GM12872 (cell line): ENCODE results near the gene PSMD12.

Experiments
- TF ChIP-seq, protein P1 (sequence below): IDR thresholded peaks from 3 replicates; pipeline ENCODE4 v1.5.1; 2011; ENCODE audit warnings: low read depth, mild to moderate bottlenecking, low read length, moderate library complexity; ENCODE audit not compliant: insufficient read depth

Gene PSMD12

GRCh38 chr17:67376415-67376736, 10.0 kb upstream of the PSMD12 start:
- TF ChIP-seq, protein P1, sequence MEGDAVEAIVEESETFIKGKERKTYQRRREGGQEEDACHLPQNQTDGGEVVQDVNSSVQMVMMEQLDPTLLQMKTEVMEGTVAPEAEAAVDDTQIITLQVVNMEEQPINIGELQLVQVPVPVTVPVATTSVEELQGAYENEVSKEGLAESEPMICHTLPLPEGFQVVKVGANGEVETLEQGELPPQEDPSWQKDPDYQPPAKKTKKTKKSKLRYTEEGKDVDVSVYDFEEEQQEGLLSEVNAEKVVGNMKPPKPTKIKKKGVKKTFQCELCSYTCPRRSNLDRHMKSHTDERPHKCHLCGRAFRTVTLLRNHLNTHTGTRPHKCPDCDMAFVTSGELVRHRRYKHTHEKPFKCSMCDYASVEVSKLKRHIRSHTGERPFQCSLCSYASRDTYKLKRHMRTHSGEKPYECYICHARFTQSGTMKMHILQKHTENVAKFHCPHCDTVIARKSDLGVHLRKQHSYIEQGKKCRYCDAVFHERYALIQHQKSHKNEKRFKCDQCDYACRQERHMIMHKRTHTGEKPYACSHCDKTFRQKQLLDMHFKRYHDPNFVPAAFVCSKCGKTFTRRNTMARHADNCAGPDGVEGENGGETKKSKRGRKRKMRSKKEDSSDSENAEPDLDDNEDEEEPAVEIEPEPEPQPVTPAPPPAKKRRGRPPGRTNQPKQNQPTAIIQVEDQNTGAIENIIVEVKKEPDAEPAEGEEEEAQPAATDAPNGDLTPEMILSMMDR: no peak

DNA sequence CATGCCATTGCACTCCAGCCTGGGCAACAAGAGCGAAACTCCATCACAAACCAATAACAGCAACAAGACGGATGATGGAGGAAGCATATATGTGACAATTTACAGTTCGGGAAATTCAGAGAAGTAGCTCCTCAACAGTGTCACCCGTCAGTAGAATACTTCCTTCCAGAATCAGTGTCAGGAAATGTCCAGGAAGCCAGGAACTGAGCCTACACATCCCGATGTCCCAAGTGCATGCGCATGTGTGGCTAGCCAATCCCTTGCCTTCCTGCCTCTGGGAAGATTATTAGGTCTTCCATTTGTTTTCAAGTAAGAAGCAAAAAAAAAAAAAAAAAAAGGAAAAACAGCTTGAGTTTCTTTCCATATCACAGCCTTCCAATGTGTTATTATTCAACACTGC, 9.3 kb upstream of the PSMD12 start:
- TF ChIP-seq, protein P1: no peak

GRCh38 chr17:67375054-67375427, 8.7 kb upstream of the PSMD12 start:
- TF ChIP-seq, protein P1: no peak

GRCh38 chr17:67374329-67375053, 8.1 kb upstream of the PSMD12 start:
- TF ChIP-seq, protein P1: peak; percentile 85

DNA sequence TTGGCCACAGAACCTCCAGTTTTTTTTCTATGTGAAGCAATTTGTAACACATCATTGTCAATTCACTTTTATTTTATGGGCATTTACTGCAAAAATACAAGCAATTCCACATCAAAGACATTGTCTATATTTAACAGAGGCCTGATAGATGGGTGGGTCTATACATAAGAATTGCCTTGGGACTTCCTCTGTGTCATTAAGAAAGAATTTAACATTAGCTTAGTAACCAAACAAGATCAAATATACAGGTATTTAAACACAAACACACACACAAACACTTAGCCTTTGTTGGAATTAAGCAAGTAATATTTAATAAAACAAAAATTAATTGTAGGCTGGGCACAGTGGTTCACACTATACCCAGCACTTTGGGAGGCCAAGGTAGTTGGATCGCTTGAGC, 6.4 kb upstream of the PSMD12 start:
- TF ChIP-seq, protein P1: no peak

DNA sequence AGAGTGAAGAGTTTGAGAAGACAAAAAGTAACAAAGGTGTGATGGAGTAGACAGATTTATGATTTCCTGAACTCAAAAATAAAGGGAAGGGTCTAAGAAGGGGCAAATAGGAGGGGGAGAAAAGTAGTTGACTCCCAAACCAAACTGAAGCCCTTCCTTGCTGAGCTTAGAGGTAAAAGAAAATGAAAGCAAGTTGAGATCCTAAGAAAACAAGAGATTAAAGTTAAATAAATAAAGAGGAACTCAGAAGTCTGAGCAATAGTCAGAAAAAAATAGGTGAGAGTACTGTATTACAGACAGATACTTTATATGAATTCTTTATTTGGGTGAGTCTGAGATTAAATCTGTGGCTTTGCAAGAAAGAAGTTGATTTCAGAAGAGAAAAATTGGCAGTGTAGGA, 3.3 kb upstream of the PSMD12 start:
- TF ChIP-seq, protein P1: no peak

DNA sequence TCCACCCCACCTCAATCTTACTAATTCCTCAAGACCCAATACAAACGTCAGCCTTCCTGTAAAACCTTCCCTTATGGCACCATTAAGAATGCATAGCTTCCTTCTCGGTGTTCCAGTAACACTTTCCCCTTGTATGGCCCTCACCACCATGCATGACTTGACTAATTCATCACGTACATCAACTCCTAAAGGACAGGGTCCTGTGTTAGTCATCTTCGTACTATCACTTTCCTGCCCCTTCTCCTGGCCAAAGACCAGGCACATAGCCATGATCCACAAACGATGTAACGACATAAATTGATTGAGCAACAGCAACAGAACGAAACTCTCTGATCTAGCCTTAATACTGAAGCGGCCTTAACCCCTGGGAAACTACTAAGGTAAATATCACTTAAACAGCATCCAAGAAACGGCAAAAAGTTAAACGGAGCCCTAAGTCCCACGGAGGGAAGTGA, 612 bp downstream of the PSMD12 start:
- TF ChIP-seq, protein P1: no peak
